ENCODE results near the gene CAPN6.

DNA sequence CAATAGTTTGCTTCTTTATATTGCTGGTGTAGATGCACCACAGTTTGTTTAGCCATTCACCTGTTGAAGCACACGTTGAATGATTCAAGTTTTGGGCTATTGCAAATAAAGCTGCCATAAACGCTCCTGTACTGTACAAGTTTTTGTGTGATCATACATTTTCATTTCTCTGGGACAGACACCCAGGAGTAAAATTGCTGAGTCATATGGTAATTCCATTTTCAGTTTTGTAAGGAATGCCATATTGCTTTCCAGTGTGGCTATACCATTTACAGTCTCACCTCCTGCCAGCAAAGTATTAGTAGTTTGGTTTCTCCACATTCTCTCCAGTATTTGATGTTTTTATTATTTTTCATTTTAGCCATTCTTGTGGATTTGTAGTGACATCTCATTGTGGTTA lies 32.0 kb upstream of the CAPN6 start:
- TF ChIP-seq, protein P1, sequence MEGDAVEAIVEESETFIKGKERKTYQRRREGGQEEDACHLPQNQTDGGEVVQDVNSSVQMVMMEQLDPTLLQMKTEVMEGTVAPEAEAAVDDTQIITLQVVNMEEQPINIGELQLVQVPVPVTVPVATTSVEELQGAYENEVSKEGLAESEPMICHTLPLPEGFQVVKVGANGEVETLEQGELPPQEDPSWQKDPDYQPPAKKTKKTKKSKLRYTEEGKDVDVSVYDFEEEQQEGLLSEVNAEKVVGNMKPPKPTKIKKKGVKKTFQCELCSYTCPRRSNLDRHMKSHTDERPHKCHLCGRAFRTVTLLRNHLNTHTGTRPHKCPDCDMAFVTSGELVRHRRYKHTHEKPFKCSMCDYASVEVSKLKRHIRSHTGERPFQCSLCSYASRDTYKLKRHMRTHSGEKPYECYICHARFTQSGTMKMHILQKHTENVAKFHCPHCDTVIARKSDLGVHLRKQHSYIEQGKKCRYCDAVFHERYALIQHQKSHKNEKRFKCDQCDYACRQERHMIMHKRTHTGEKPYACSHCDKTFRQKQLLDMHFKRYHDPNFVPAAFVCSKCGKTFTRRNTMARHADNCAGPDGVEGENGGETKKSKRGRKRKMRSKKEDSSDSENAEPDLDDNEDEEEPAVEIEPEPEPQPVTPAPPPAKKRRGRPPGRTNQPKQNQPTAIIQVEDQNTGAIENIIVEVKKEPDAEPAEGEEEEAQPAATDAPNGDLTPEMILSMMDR (IDR thresholded peaks at IDR 0.05) = no peak
- TF ChIP-seq TEAD1 (CRISPR knock-in tag; IDR thresholded peaks at IDR 0.05) (no peak), CREM (CRISPR knock-in tag; IDR thresholded peaks at IDR 0.05) (no peak), ELF4 (CRISPR knock-in tag; IDR thresholded peaks at IDR 0.05; ENCODE audit: low read depth) (no peak), ZNF121 (CRISPR knock-in tag; IDR thresholded peaks at IDR 0.05) (no peak)

Data from WTC11 (cell line).